SKM-1 (cell line): Measurements from ENCODE around the gene ZC3H11A.

Source experiments
- DNase-seq: peaks from one replicate; lab custom pipeline; 2025; ENCODE audit not compliant: unreplicated experiment; lab: John Stamatoyannopoulos, UW

The ZC3H11A gene

GRCh38 chr1:203839081-203839480 is 43.7 kb downstream of the ZC3H11A start:
- no peak for DNase-seq

GRCh38 chr1:203840208-203840808 is 44.9 kb downstream of the ZC3H11A start:
- DNase-seq: no peak

- no peak for DNase-seq
Observed at GRCh38 chr1:203842559-203842876, 47.1 kb downstream of the ZC3H11A start.

- DNase-seq: no peak
Observed at GRCh38 chr1:203843435-203843834, 48.0 kb downstream of the ZC3H11A start.
